Sciatic nerve (tissue), 2 donors: Measurements from ENCODE around the gene DCLK2. TPM values are rescaled to one million over a fixed set of nuclear protein-coding genes. Genes with fewer than 3 reads are reported as not detected.

Experiments used
- ATAC-seq: fragments of 200-7000 bp; cut with Tn5 transposase; one replicate; pipeline ENCODE4 v1.9.1; 2020; ENCODE audit warnings: mild to moderate bottlenecking, moderate library complexity
- DNase-seq: peaks from one replicate; pipeline ENCODE4 v3.0.0-alpha.2; 2020; ENCODE audit warnings: low spot score
- intact Hi-C: fragments of 100-400 bp; cut with DNase I; formaldehyde crosslinking; loops from one replicate; pipeline ENCODE4 v1.14.2; 2022
- total RNA-seq: library from RNA; stranded (reverse); fragmentation: NEBNext Ultra II Directional; extraction: Animal tissue kit (Norgen Biotek cat#: 25700); gene quantifications from one replicate; pipeline ENCODE4 v1.2.1, GENCODE V29; 2021
- donor health status: DM: no; HTN: no; CAD: no.
- donor health status: DM: no; HTN: no; CAD: no.

Gene DCLK2
- total RNA-seq, 1 donor from 2014 or later: 13.6 TPM

- no peak for ATAC-seq
- intact Hi-C loops: no loop called here
- no peak for DNase-seq
Observed at GRCh38 chr4:150067859-150068258, 10.4 kb upstream of the DCLK2 start.

- intact Hi-C loops: no loop called here
- DNase-seq (no peak), ATAC-seq (no peak)
Observed at GRCh38 chr4:150068300-150068960, 9.8 kb upstream of the DCLK2 start.

GRCh38 chr4:150069353-150069752, 8.9 kb upstream of the DCLK2 start:
- intact Hi-C loops: no loop called here
- ATAC-seq (no peak), DNase-seq (no peak)

- no peak for DNase-seq
Observed at GRCh38 chr4:150070464-150071170, 7.6 kb upstream of the DCLK2 start.

GRCh38 chr4:150072471-150072870, 5.8 kb upstream of the DCLK2 start:
- no peak for DNase-seq
- no peak for ATAC-seq
- intact Hi-C loops: no loop called here

More at GRCh38 chr4:150070464-150071170, 7.6 kb upstream of the DCLK2 start:
- intact Hi-C loops: no loop called here
- no peak for ATAC-seq

- ATAC-seq: peak; percentile 91
- intact Hi-C loops: no loop called here
- no peak for DNase-seq
Observed at GRCh38 chr4:150072906-150073714, 5.1 kb upstream of the DCLK2 start.

- no peak for DNase-seq
- intact Hi-C loops: no loop called here
- ATAC-seq: no peak
Observed at GRCh38 chr4:150074064-150074463, 4.2 kb upstream of the DCLK2 start.

GRCh38 chr4:150078579-150079080, 385 bp downstream of the DCLK2 start:
- ATAC-seq (peak; percentile 70), DNase-seq (peak; percentile 72)
- intact Hi-C loops: loop anchor here (5.0 kb wide), 1 partner anchor 1684 kb away; the partner anchor contains the start of gene GATB

GRCh38 chr4:150079081-150079581, 886 bp downstream of the DCLK2 start:
- DNase-seq: peak; percentile 69
- ATAC-seq: peak; percentile 58
- intact Hi-C loops: loop anchor here (5.0 kb wide), 1 partner anchor 1683 kb away; the partner anchor contains the start of gene GATB

- no peak for ATAC-seq
- DNase-seq: no peak
- intact Hi-C loops: no loop called here
Observed at GRCh38 chr4:150080337-150080736, 2.1 kb downstream of the DCLK2 start.

- DNase-seq: no peak
- intact Hi-C loops: no loop called here
- ATAC-seq: no peak
Observed at GRCh38 chr4:150080875-150081274, 2.6 kb downstream of the DCLK2 start.

- no peak for ATAC-seq
Observed at GRCh38 chr4:150082241-150082640, 4.0 kb downstream of the DCLK2 start.

GRCh38 chr4:150087006-150087405, 8.8 kb downstream of the DCLK2 start:
- intact Hi-C loops: no loop called here

More at GRCh38 chr4:150082241-150082640, 4.0 kb downstream of the DCLK2 start:
- intact Hi-C loops: no loop called here
- DNase-seq: no peak

GRCh38 chr4:150089732-150090131, 11.5 kb downstream of the DCLK2 start:
- intact Hi-C loops: no loop called here
- ATAC-seq (no peak), DNase-seq (no peak)

More at GRCh38 chr4:150087006-150087405, 8.8 kb downstream of the DCLK2 start:
- DNase-seq (no peak), ATAC-seq (no peak)

- no peak for ATAC-seq
- no peak for DNase-seq
- intact Hi-C loops: no loop called here
Observed at GRCh38 chr4:150090836-150091235, 12.6 kb downstream of the DCLK2 start.

- no peak for DNase-seq
- intact Hi-C loops: no loop called here
- no peak for ATAC-seq
Observed at GRCh38 chr4:150094676-150095075, 16.4 kb downstream of the DCLK2 start.

GRCh38 chr4:150096625-150097024, 18.4 kb downstream of the DCLK2 start:
- intact Hi-C loops: loop anchor here (1.0 kb wide), 1 partner anchor 65 kb away; no protein-coding TSS in a partner anchor
- DNase-seq (no peak), ATAC-seq (no peak)

- DNase-seq (no peak), ATAC-seq (no peak)
- intact Hi-C loops: no loop called here
Observed at GRCh38 chr4:150098214-150098613, 20.0 kb downstream of the DCLK2 start.

GRCh38 chr4:150104404-150105027, 26.3 kb downstream of the DCLK2 start:
- intact Hi-C loops: no loop called here
- no peak for DNase-seq
- ATAC-seq: no peak
